HEK293 (cell line): ENCODE data around the gene KIAA1586.

ENCODE experiments used
- CTCF ChIA-PET: fragments of 350-600 bp; formaldehyde crosslinking; extraction: SDS; loops from one replicate; lab custom pipeline; 2021; ENCODE audit warnings: antibody characterized with exemption; lab: Yijun Ruan, JAX
- POLR2A ChIA-PET: fragments of 300-600 bp; formaldehyde crosslinking; extraction: SDS; loops from one replicate; lab custom pipeline; 2020; ENCODE audit warnings: antibody characterized with exemption, inconsistent platforms; lab: Yijun Ruan, JAX
- H3K27ac ChIP-seq: fragments of 200-500 bp; sonication (Bioruptor generic); 2 replicates; pipeline ENCODE4 v1.5.1; 2014; ENCODE audit warnings: low read depth, low read length, control low read depth, inconsistent platforms; ENCODE audit errors: extremely low read depth
- H3K36me3 ChIP-seq, 2 experiments: fragments of 200-500 bp in 1 of 2; sonication (Bioruptor generic) in 1 of 2; 1 replicate in 1 of 2; 2 replicates in 1 of 2; pipeline ENCODE4 v1.5.1; 2014 to 2017; ENCODE audit warnings: inconsistent platforms in 2 of 2, low read length in 2 of 2; ENCODE audit not compliant: control insufficient read depth in 2 of 2, insufficient read depth in 1 of 2
- H3K4me1 ChIP-seq: fragments of 200-500 bp; sonication (Bioruptor generic); 2 replicates; pipeline ENCODE4 v1.5.1; 2014; ENCODE audit warnings: mild to moderate bottlenecking, low read length, inconsistent platforms; ENCODE audit not compliant: control insufficient read depth, insufficient read depth
- H3K4me3 ChIP-seq: 2 replicates; pipeline ENCODE4 v1.5.1; 2011; ENCODE audit warnings: low read depth, mild to moderate bottlenecking, control low read depth, low read length, moderate library complexity
- H3K9me3 ChIP-seq: fragments of 200-500 bp; sonication (Bioruptor generic); 2 replicates; pipeline ENCODE4 v1.5.1; 2014; ENCODE audit warnings: low read depth, low read length, inconsistent platforms; ENCODE audit not compliant: control insufficient read depth, insufficient read depth
- GFI1B ChIP-seq: fragments of 450-650 bp; formaldehyde crosslinking; IDR thresholded peaks from 2 replicates; pipeline ENCODE4 v1.5.1; 2016; ENCODE audit warnings: missing biosample characterization, missing genetic modification characterization
- HIC1 ChIP-seq: fragments of 450-650 bp; formaldehyde crosslinking; IDR thresholded peaks from 2 replicates; pipeline ENCODE4 v1.5.1; 2016; ENCODE audit warnings: missing biosample characterization, missing genetic modification characterization
- MEIS1 ChIP-seq: sonication (generic); formaldehyde crosslinking; IDR thresholded peaks from 2 replicates; pipeline ENCODE4 v1.8.1; 2022; ENCODE audit warnings: missing genetic modification reagents, mild to moderate bottlenecking, borderline replicate concordance
- OVOL3 ChIP-seq: fragments of 450-650 bp; formaldehyde crosslinking; IDR thresholded peaks from 2 replicates; pipeline ENCODE4 v1.5.1; 2016; ENCODE audit warnings: missing biosample characterization, missing genetic modification characterization
- SCRT2 ChIP-seq: fragments of 450-650 bp; formaldehyde crosslinking; IDR thresholded peaks from 2 replicates; pipeline ENCODE4 v1.5.1; 2016; ENCODE audit warnings: missing biosample characterization, missing genetic modification characterization
- SP2 ChIP-seq: fragments of 450-650 bp; formaldehyde crosslinking; IDR thresholded peaks from 2 replicates; pipeline ENCODE4 v1.5.1; 2016; ENCODE audit warnings: missing biosample characterization, missing genetic modification characterization
- ZEB2 ChIP-seq: fragments of 450-650 bp; formaldehyde crosslinking; IDR thresholded peaks from 2 replicates; pipeline ENCODE4 v1.5.1; 2016; ENCODE audit warnings: missing biosample characterization, missing genetic modification characterization
- ZFP69B ChIP-seq: fragments of 450-650 bp; formaldehyde crosslinking; IDR thresholded peaks from 2 replicates; pipeline ENCODE4 v1.5.1; 2016; ENCODE audit warnings: missing biosample characterization, missing genetic modification characterization
- ZNF112 ChIP-seq: fragments of 450-650 bp; formaldehyde crosslinking; IDR thresholded peaks from 2 replicates; pipeline ENCODE4 v1.5.0; 2017; ENCODE audit warnings: missing biosample characterization, missing genetic modification characterization
- ZNF148 ChIP-seq: fragments of 450-650 bp; formaldehyde crosslinking; IDR thresholded peaks from 2 replicates; pipeline ENCODE4 v1.5.0; 2017; ENCODE audit warnings: missing biosample characterization, missing genetic modification characterization, borderline replicate concordance
- ZNF214 ChIP-seq: fragments of 450-650 bp; formaldehyde crosslinking; IDR thresholded peaks from 2 replicates; pipeline ENCODE4 v1.5.1; 2017; ENCODE audit warnings: missing biosample characterization, mild to moderate bottlenecking, missing genetic modification characterization, borderline replicate concordance
- ZNF221 ChIP-seq: fragments of 450-650 bp; formaldehyde crosslinking; IDR thresholded peaks from 2 replicates; pipeline ENCODE4 v1.5.1; 2017; ENCODE audit warnings: missing biosample characterization, missing genetic modification characterization, borderline replicate concordance
- ZNF404 ChIP-seq: fragments of 450-650 bp; formaldehyde crosslinking; IDR thresholded peaks from 2 replicates; pipeline ENCODE4 v1.5.1; 2017; ENCODE audit warnings: missing biosample characterization, missing genetic modification characterization
- ZNF513 ChIP-seq: fragments of 450-650 bp; IDR thresholded peaks from 2 replicates; pipeline ENCODE4 v1.5.1; 2018; ENCODE audit warnings: missing biosample characterization, missing genetic modification characterization
- ZNF544 ChIP-seq: fragments of 450-650 bp; formaldehyde crosslinking; IDR thresholded peaks from 2 replicates; pipeline ENCODE4 v1.5.0; 2017; ENCODE audit warnings: missing biosample characterization, missing genetic modification characterization
- ZNF549 ChIP-seq: fragments of 450-650 bp; IDR thresholded peaks from 2 replicates; pipeline ENCODE4 v1.5.1; 2018; ENCODE audit warnings: missing biosample characterization, missing genetic modification characterization, mild to moderate bottlenecking, inconsistent platforms, moderate library complexity
- ZNF571 ChIP-seq: fragments of 450-650 bp; formaldehyde crosslinking; IDR thresholded peaks from 2 replicates; pipeline ENCODE4 v1.5.0; 2017; ENCODE audit warnings: missing biosample characterization, missing genetic modification characterization
- ZNF585B ChIP-seq: fragments of 450-650 bp; formaldehyde crosslinking; IDR thresholded peaks from 2 replicates; pipeline ENCODE4 v1.5.1; 2016; ENCODE audit warnings: missing biosample characterization, missing genetic modification characterization
- ZSCAN16 ChIP-seq: fragments of 450-650 bp; formaldehyde crosslinking; IDR thresholded peaks from 2 replicates; pipeline ENCODE4 v1.5.1; 2016; ENCODE audit warnings: missing biosample characterization, missing genetic modification characterization
- ZSCAN23 ChIP-seq: fragments of 450-650 bp; formaldehyde crosslinking; IDR thresholded peaks from 2 replicates; pipeline ENCODE4 v1.5.1; 2016; ENCODE audit warnings: missing biosample characterization, missing genetic modification characterization
- ZSCAN30 ChIP-seq: fragments of 450-650 bp; IDR thresholded peaks from 2 replicates; pipeline ENCODE4 v1.5.1; 2018; ENCODE audit warnings: missing biosample characterization, mild to moderate bottlenecking, missing genetic modification characterization, moderate library complexity
- ZXDB ChIP-seq: fragments of 450-650 bp; formaldehyde crosslinking; IDR thresholded peaks from 2 replicates; pipeline ENCODE4 v1.5.1; 2016; ENCODE audit warnings: missing biosample characterization, missing genetic modification characterization
- TF ChIP-seq, protein P1 (sequence below): fragments of 450-650 bp; formaldehyde crosslinking; IDR thresholded peaks from 2 replicates; pipeline ENCODE4 v1.5.1; 2016; ENCODE audit warnings: missing biosample characterization, missing genetic modification characterization, borderline replicate concordance
- TF ChIP-seq, protein P2 (sequence below): fragments of 450-650 bp; formaldehyde crosslinking; IDR thresholded peaks from 2 replicates; pipeline ENCODE4 v1.5.1; 2017; ENCODE audit warnings: missing biosample characterization, missing genetic modification characterization

KIAA1586 gene

DNA sequence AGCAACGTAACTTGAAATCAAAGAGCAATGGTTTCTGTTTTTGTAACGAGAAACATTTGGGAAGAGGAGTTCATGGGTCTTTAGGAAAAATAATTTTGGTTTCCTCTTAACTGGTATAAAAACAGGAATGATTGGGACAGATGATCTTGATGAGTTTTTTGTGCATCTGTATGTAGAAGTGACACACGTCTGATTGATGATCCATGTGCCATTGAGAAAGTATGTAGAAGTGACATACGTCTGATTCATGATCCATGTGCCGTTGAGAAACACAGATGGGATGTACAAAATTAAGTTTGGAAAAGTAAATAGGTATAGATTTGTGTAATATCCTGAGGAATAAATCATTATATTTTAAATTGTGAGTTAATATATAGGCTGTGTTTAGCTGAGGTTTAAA lies 2.1 kb downstream of the KIAA1586 start:
- peak overlapping the region; percentile 37 for H3K4me3 ChIP-seq
- ChIA-PET POLR2A (no interaction called here), CTCF (interaction anchor here (1.0 kb wide), 1 partner anchor 93 kb away, joined by 4 read pairs; the partner anchor contains the start of gene BEND6)
- peaks cover 11% of the 10 kb centered on the region; the same call in 1 of the 2 replicates for H3K4me1 ChIP-seq
- H3K9me3 ChIP-seq: no peaks in the 10 kb centered on the region
- peaks cover 44 to 51% of the 10 kb centered on the region in 2 experiments for H3K36me3 ChIP-seq
- TF ChIP-seq ZNF544 (tag by site-specific recombination): no peak
- TF ChIP-seq SP2 (tag by site-specific recombination): no peak
- no peak for TF ChIP-seq ZNF571 (tag by site-specific recombination)
- no peak for TF ChIP-seq ZNF549 (tag by site-specific recombination)
- TF ChIP-seq ZNF148: no peak
- TF ChIP-seq ZNF404: no peak
- TF ChIP-seq GFI1B (tag by site-specific recombination): no peak
- TF ChIP-seq ZFP69B: no peak
- TF ChIP-seq ZNF112 (tag by site-specific recombination): no peak
- no peak for TF ChIP-seq ZNF513
- TF ChIP-seq, protein P1, sequence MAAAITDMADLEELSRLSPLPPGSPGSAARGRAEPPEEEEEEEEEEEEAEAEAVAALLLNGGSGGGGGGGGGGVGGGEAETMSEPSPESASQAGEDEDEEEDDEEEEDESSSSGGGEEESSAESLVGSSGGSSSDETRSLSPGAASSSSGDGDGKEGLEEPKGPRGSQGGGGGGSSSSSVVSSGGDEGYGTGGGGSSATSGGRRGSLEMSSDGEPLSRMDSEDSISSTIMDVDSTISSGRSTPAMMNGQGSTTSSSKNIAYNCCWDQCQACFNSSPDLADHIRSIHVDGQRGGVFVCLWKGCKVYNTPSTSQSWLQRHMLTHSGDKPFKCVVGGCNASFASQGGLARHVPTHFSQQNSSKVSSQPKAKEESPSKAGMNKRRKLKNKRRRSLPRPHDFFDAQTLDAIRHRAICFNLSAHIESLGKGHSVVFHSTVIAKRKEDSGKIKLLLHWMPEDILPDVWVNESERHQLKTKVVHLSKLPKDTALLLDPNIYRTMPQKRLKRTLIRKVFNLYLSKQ (tag by site-specific recombination): no peak
- TF ChIP-seq ZSCAN16 (tag by site-specific recombination): no peak
- TF ChIP-seq MEIS1 (CRISPR knock-in tag): no peak
- no peak for TF ChIP-seq ZSCAN23 (tag by site-specific recombination)
- TF ChIP-seq ZNF214 (tag by site-specific recombination): no peak
- no peak overlapping the region for H3K27ac ChIP-seq

- H3K9me3 ChIP-seq: no peaks in the 10 kb centered on the region
- peaks cover 53 to 63% of the 10 kb centered on the region in 2 experiments for H3K36me3 ChIP-seq
- H3K4me3 ChIP-seq: no peak overlapping the region
- no peak for TF ChIP-seq ZSCAN30 (tag by site-specific recombination)
- TF ChIP-seq SCRT2 (tag by site-specific recombination): peak; percentile 55
- TF ChIP-seq, all 188 proteins: peak for 1
- H3K27ac ChIP-seq: no peak overlapping the region
- ChIA-PET CTCF (interaction anchor here (0.6 to 0.7 kb wide), 2 partner anchors 163 to 180 kb away, joined by 4 to 6 read pairs; no protein-coding TSS in a partner anchor), POLR2A (interaction anchor here (0.5 kb wide), 1 partner anchor 88 kb away, joined by 3 read pairs; no protein-coding TSS in a partner anchor)
- H3K4me1 ChIP-seq: no peaks in the 10 kb centered on the region
These were observed 17.4 kb downstream of the KIAA1586 start for GRCh38 chr6:57063847-57064246.

DNA sequence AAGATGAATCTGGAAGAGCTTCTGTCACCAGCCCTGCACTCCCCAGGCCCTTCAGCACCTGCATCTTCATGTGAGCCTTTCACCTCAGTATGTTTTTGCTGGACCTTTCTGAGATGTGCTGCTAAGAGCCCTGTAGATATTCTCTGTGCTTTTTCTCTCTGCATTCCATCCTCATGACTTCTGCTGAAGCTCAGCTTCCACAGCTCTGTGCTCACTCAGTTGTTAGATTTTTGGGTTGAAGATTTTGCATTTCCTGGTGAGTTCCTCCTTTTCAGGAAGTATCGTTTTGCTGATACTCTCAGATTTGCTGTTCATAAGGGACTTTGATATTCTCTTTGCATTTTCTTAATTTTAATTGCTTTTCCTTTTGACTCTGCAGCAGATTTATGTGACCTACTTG lies 18.3 kb downstream of the KIAA1586 start:
- Histone ChIP-seq H3K9me3 (no peaks in the 10 kb centered on the region), H3K4me1 (peaks cover 2% of the 10 kb centered on the region; the same call in 1 of the 2 replicates), H3K4me3 (no peak overlapping the region), H3K36me3 (peaks cover 47 to 53% of the 10 kb centered on the region in 2 experiments), H3K27ac (no peak overlapping the region)
- ChIA-PET CTCF (no interaction called here), POLR2A (no interaction called here)
- TF ChIP-seq HIC1 (tag by site-specific recombination): no peak
- TF ChIP-seq ZEB2 (tag by site-specific recombination): no peak
- no peak for TF ChIP-seq OVOL3 (tag by site-specific recombination)
- no peak for TF ChIP-seq ZXDB (tag by site-specific recombination)
- TF ChIP-seq ZNF585B (tag by site-specific recombination): no peak
- TF ChIP-seq, protein P2, sequence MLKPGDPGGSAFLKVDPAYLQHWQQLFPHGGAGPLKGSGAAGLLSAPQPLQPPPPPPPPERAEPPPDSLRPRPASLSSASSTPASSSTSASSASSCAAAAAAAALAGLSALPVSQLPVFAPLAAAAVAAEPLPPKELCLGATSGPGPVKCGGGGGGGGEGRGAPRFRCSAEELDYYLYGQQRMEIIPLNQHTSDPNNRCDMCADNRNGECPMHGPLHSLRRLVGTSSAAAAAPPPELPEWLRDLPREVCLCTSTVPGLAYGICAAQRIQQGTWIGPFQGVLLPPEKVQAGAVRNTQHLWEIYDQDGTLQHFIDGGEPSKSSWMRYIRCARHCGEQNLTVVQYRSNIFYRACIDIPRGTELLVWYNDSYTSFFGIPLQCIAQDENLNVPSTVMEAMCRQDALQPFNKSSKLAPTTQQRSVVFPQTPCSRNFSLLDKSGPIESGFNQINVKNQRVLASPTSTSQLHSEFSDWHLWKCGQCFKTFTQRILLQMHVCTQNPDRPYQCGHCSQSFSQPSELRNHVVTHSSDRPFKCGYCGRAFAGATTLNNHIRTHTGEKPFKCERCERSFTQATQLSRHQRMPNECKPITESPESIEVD (tag by site-specific recombination): no peak
- no peak for TF ChIP-seq ZNF221 (tag by site-specific recombination)
